Activated CD8-positive, alpha-beta memory T cell treated with anti-CD3 and anti-CD28 coated beads, Interleukin-2, amount 50 U/mL, for 4 hours (primary cell): ENCODE data around the gene ACACA.
"Not testable (repeated sequence)": the region's sequence is repeated elsewhere in the genome, so short reads cannot be mapped to it uniquely, and the experiment has no call there.

ENCODE experiments used
- DNase-seq: peaks from one replicate; pipeline ENCODE4 v3.0.0-alpha.2; 2020

The ACACA gene

DNA sequence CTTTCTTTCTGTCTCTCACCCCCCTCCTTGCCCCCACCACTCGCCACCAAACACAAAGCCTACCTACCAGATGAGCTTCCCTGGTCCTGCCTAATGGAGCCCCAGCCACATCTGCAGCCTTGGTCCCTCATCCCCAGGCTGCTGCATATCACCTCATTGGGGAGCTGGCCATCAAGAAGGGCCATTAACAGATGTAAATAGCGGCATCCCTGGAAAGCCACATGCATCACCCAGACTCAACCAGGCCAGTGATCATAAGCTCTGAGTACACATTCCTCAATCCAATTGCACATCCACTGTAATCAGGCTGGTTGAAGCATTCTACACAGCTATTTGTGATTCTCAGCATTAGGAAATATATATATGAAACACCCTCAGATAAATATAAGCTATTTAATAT lies 242.6 kb downstream of the ACACA start:
- no peak for DNase-seq

DNA sequence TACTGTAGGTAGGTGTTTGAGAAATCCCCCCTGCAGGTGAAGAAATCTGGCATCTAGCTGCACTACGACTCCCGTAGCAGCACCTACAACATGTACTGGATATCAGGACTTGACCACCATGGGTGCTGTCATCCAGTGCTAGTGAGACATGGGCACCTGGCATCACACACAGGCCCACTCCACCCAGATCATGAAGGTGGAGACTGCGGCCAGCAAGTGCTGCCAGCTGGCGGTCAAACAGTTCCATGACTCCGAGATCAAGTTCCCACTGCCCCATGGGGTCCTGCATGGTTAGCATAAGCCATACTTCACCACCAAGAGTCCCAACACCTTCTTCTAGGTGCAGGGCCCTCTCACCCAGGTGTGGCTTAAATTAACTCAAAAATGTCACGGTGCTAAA lies 243.8 kb downstream of the ACACA start:
- no peak for DNase-seq

DNA sequence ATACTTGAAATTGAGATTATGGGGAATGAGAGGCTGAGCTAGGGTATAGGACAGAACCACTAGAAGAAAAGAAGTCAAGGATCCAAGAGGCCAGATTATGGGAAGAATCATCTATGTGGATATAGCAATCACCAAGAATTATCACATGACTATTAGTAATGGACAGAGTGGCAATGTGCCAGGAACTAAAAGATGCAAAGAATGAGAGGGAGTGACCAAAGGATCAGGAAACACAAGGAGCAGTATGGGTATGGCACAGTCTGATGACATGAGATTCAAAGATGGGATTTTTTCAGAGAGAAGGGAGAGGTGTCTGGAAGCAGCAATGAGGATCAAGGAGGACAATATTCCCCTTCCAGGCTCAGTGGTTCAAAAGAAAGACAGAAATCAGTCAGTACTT lies 245.7 kb downstream of the ACACA start:
- DNase-seq = no peak

DNA sequence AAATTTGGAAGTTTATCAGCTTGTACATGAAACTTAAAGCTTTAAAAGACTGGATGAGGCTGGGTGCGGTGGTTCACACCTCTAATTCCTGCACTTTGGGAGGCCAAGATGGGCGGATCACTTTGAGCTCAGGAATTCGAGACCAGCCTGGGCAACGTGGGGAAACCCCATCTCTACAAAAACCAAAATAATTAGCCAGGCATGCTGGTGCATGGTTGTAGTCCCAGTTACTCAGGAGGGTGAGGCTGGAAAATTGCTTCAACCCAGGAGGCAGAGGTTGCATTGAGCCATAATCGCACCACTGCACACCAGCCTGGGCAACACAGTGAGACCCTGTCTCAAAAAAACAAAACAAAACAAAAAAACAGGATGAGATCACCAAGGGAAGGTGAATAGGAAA lies 248.3 kb downstream of the ACACA start:
- no peak for DNase-seq

DNA sequence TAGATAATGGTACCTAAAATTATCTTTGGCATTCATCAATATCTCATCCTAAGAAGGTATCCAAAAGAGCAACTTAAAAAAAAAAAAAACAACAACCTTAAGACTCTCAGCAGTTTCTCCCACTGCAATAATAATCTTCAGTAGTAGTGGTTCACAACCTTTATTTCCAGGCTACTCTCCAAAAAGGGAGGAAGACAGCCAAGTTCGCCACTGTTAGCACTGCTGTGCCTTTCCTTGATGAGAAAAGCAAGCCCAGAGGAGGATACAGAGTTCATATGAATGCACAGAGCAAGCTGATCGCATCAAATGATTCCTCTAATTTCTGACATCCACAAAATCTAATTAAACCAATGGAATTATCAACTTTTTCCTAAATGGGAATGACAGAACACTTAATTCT lies 258.5 kb downstream of the ACACA start:
- DNase-seq = no peak

DNA sequence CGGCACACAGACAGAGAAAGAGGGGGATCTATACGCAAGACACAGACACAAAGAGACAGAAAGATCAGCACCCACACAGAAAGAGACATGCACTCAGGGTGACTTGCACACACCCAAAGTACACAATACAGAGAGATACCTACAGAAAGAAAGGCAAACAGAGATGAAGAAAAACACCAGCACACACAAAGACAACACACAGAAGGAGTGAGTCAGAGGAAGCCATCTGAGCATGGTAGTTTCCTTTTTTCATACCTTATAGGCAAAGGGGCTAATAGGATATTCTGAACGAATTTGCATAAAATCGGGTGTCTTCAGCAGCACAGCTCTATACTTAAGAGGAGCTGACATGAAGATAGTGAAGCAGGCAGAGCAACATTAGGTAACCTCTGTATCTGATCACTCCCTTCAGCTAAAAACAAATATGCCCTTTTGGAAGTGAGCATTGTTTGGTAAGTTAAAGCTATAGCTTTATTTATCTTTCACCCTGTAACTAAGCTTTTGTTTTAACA lies 259.3 kb downstream of the ACACA start:
- no peak for DNase-seq

DNA sequence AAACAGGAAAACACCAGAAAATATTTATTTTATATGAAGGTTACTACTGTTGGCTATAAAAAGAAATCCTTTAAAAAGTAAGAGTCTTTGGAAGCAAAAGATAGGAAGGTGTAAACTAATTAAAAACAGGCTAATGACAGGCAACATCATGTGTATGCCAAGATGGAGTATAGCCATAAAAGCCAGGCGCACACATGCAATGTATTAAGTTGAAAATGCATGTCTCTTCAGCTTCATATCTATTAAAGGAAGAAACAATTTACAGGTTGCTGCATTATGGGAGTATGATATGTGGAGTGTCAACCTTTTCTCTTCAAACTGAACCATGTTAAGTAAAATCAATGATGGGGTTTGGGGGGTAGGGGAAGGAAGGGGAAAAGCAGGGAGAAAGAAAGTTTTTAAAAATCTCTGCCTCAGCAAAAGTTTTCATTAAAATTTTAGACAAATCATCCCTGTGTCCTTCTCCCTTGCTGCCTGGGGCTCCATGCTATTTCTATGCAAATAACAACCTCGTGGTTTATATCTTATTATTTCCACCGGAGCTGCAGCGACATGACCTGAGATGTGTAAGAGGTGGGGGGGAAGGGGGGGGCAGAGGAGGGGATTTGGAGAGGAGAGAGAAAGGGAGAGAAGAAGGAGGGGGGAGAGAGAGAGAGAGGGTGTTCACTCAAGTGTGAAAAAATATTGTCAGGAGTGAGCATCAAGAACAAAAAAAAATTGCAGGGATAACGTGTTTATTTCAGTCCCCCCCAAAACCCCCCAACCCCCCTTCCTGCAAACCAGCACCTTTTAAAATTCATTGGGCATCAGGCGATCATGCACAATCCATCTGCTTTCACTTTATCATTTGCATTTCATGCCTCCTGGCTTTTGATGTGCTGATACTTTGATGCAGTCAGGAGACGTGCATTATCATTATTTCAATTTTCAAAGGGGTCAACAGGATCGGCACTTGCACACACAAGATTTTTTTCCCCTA lies 260.3 kb downstream of the ACACA start:
- DNase-seq = no peak

DNA sequence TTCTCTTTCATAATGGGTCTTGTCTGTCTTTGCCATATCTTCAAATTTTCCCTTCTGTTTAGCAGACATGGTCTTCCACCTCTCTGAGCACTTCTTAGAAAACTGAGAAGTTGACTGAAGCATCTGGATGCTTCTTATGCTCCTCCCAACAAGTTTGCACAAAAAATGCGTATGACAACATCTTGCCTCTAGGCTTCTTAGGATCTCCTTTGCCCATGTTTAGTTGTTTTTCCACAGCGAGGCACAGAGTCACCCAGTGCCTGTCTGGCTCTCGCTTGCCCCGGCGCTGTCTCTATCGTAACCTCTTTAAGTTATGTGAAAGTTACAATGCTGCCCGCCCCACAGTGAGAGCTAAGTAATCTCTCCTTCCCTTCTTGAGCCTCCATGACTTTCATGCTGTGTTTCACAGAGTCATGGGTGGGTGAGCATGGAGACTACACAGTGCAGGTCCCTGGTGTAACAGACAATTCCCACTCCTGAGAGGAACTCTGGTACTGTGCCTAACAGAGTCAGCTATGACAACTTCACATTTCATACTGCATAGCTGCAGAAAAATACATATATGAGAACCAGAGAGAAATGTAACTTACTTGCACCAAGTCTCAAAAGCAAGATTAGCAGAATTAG lies 262.4 kb downstream of the ACACA start:
- DNase-seq = no peak

DNA sequence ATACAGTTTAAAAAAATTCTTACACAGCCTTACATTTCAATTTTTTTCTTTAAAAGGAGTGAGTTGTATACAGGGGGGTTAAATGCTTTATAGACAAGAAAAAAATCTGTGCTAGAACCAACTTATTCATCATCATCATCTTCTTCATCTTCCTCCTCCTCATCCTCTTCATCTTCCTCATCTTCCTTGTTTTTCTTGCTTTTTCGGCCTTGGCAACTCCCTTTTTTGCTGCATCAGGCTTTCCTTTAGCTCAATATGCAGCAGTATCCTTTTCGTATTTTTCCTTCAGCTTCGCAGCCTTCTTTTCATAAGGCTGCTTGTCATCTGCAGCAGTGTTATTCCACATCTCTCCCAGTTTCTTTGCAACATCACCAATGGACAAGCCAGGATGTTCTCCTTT lies 263.1 kb downstream of the ACACA start:
- DNase-seq = not testable (repeated sequence)

DNA sequence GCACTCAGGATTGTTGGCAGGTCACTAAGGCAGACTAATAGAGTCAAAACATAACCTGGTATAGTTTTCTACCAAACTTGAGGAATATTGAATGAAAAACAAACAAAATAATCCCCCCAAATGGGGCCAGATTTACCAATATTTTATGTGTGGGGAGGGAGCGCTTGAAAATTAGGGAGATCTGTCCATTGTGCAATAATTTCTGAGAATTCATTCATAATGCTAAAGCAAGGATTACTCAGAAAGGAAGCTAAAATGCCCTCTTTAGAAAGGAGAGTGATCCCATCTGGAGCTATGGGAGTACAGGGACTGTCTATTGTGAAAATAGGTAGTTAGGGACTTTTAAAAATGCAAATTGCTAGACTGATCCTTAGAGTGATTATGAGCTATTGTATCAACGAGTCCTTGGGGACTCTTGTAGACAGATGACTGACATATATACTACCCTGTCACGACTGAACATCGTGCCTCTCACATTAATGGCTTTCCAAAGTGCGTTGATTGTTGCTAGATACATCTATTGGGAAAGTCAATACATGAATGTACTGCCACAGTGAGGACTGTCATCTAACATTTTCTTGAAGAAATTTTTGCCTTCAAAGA lies 264.2 kb downstream of the ACACA start:
- no peak for DNase-seq

DNA sequence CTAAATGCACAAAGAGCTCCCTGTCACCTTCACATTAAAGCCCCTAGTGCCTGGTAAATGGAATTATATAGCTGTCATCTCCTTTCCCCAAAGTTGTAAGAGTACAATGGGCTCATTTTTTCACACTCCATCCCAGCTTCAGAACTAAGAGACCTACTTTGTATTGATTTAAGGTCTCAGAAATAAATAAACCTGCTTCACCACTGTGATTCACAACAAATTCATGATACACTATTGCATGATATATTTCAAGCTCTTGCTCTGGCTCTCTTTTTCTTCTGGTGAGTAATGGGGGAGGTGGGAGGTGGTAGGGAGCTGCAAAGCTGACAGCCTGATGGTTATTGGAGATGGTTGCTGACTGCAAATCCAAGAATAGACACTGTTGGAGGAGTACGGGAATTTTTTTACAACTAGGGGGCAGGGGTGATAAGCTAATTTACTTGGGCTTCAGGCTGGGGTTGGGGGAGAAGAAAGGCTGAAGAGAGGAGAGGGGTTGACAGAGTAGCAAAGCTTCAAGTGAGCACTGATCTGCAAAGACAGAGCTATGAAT lies 268.0 kb downstream of the ACACA start:
- DNase-seq = no peak

DNA sequence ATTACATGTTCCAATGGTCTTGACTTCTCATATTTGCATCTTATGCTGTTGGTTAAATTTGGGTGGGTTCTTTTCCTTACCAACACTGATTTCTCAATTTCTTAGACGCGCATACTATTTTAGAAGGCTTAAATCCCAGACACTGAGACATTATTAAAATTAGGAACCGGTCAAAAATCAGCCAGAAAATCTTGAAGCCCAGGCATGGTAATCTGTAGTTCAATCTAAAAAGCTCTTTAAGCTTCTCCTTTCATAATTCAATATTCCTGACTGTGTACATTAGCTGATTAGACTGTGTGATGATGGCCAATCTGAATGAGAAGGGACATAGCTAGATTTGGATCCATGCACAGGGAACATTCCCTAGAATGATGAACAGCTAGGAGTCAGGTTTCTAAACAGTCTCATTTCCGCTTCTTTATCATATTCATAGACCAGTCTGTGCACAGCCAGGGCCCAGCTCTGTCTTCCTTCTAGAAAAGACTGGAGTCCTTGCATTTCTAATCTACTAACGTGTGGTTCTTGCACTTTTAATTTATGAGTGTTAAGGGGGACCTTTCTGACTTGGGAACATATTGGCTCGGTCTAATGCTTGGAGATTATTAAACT lies 268.6 kb downstream of the ACACA start:
- no peak for DNase-seq

DNA sequence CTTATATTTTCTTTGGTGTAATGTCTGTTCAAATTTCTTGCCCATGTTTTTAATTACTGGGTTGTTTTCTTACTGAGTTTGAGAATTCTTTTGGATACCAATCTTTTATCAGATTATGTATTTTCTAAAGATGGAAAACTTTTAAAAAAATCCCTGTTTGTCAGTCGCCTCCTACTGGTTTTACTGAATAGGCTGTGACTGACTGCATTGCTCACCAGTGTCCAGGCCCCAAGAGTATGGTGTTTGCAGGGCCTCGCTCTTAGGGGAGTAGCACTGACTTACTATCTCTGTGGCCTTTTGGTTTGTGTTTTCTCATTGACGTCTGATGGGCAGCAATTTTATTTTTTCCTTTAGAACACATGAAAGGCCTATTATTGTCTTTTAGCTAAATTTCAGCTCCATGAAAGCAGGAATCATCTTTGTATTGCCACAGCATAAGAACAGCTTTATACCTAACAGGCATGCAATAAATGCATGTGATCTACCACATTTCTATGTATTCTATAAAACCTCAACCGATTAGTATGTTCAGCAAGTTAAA lies 269.5 kb downstream of the ACACA start:
- DNase-seq = no peak

DNA sequence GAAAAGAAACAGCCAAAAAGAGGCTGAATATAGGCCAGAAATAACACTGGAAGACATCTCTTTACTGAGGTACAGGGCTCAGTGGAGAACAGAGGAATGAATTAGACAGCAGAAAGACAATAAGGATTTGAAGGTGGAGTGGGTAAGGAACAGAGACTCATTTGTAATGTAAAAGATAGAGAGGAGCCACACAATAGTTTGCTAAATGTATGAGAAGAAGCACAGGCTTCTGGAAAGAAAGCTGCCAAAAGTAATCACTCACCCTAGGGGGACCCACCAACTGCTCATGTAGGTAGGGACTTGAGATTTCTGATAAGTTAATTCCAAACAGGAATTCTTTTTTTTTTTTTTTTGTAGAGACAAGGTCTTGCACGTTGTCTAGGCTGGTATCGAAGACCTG lies 271.1 kb downstream of the ACACA start:
- DNase-seq = no peak

DNA sequence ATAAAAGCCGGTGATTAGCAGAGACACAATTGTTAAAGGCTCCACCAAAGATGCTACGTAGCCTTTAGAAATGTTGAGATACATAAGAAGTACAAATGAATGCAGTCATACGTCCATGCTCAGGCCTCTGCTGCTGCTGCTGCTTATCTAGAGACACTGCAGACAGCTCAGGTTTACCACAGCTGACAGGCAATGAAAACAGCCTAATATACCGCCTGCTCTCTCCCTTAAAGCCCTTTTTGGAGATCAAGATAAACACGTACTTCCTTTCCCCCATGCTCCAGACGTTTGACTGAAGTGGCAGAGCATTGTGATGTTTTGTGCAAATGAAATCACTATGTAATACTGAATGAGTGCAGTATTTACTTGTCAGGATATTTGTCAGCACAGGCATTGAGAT lies 272.6 kb downstream of the ACACA start:
- no peak for DNase-seq

DNA sequence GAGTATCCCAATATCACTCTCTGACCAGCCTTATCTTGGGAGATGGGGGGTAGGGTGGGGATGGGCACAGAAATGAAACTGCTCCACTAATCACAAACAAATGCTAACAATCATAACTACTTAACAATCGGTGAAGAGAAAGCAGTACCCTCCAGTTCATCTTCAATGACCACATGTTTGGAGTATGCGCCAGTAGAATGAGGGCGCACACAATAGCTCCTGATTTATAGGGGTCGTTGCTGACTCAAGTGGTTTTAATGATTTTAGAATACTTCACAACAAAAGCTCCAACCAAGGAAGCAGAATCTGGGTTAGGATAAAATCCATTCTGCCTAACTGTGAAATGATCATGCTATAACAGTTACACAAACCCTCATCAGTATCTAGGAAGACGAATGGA lies 273.5 kb downstream of the ACACA start:
- no peak for DNase-seq

DNA sequence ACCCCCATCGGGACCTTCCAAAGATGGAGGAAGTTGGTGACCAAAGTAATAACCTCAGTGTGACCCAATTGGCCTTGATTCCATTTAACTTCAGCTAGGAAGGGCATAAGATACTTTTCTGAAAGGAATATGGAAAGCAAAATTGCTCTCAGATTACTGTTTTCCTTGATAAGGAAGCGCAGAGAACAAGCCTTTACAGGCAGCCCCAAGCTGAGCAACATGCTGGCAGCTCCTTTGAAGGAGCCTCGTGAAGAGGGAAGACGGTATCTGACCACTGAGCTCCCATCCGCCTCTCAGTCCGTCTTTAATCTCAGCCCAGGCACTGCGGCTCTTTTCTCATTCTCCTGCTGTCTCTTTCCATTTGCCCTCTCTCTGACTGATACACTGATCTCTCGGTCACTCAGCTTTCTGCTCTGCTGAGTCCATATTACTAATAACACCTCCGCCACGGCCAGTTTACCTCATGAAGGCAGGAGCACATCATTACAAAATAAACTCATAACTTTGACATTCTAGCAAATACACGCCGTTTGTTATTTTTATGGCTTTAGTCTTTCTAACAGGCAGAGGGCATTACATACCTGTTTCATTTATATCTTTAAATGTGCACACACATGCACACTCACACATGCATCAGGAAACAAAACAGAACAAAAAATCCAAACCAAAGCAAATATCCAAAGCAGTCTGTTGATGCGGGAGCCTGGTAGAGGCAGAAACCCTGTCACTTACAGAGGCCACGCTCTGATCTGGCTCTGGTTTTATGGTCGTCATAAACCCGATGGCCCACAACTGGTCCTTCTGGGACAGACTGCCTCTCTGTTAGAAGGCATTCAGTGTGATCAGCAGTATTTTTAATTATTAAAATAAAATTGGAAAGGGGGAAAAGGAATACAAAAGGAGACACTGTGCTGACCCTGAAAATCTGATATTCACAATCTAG lies 274.7 kb downstream of the ACACA start:
- no peak for DNase-seq

DNA sequence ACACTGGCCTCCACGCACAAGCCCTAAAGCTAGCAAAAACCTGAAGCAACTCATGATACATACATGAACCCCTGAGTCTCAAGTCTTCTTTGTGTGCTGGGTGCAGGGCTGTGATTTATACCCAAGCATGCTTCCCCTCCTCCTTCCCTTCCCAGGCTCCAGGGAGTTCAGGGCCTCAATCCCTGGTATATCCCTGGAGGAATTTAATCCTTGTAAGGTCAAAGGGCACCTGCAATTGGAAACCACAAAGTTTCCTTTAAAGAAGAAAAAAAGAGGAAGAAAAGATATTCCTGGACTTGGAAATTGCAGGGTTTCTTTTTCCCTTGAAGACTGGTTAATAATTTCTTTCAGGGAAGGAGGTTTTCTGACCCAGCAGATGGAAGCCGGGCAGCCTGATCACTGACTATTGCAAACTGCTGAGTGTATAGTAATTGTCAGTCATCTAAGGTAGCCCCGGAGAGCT lies 275.6 kb downstream of the ACACA start:
- no peak for DNase-seq

DNA sequence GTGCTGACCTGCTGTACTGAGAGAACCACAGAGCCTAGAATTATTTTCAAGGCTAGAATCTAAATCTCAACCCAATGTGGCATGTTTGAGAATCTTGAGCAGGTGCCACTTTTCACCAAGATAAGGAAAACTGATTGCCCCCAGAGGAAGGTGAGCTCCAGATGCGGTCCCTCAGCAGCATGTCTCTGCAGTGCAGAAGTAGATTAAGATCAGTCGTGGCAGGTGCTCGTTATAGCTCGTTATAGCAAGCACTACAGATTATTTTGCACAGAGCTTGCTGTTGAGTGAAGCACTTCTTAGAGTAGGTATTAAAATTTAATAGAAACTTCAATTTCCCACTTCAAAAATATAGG lies 281.8 kb downstream of the ACACA start:
- DNase-seq = no peak

DNA sequence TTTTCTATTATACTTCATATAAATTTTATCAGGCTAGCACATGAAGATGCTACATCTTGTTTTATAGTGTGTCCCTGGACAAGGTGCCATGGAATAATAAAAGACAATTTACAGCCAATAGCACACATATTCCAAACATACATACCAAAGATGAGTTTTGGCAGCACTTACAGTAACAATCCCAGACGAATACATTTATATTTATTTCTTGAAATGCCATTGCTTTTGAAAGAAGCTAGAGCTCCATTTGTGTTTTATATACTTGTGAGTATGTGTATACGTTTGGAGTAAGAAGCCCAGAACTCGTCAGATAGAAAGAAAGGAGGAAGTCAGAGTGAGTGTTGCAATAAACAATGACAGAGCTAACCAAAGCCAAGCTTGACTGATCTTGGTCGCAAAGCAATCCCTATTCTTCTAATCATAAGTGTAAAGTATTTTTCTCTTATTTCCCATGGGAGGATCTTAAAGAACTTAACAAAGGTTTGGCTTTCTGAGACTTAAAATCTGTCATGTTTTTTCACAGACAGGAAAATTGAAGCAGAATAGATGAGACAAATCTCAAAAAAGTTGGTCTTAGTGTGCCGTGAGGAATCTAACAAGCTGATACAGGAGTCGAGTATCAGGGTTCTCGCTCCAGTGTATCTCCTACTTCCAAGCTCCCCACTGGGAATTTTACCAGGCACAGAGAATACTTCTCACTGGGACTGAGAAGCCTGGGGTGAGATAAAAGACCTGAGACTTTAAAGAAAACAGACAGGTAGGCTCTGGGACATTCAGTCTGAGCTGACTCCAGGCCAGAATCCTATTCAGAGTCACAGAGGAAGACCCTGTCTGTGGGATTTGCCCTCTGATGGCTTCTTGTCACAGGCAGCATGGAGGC lies 282.5 kb downstream of the ACACA start:
- no peak for DNase-seq

DNA sequence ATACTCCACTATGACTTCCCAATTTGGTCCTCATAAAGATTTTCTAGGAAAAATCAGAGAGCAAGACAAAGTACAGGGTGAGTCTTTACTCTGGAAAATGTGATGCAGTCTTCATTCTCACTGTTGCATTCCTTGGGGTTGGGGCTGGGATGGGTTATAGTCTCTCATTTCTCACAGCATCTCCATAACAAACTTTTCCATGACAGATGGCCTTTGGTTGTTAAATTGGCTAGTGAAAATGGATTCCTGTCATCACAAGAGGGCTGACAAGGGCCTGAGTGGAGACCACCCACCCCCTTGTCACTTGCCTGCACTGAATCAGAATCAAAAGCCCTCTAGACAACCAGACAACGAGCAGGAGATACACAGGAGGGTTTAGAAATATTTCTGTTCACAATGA lies 283.2 kb downstream of the ACACA start:
- DNase-seq = no peak
